GM21825 (cell line): ENCODE results near the gene SLC5A5.
"Not testable (repeated sequence)": the region's sequence is repeated elsewhere in the genome, so short reads cannot be mapped to it uniquely, and the experiment has no call there.

Source experiments
- ATAC-seq: cut with Tn5 transposase; IDR thresholded peaks from one replicate; pipeline ENCODE4 v1.9.1; 2021; ENCODE audit warnings: mild to moderate bottlenecking, moderate library complexity; ENCODE audit not compliant: unreplicated experiment

SLC5A5 gene

GRCh38 chr19:17915940-17916593, 44.3 kb downstream of the SLC5A5 start:
- ATAC-seq, result no peak

- not testable (repeated sequence) for ATAC-seq
Measured at GRCh38 chr19:17918151-17918550, 46.4 kb downstream of the SLC5A5 start.

- not testable (repeated sequence) for ATAC-seq
Measured at GRCh38 chr19:17919122-17919521, 47.4 kb downstream of the SLC5A5 start.

- ATAC-seq, result no peak
Measured at GRCh38 chr19:17920527-17920926, 48.8 kb downstream of the SLC5A5 start.

- ATAC-seq, result no peak
Measured at GRCh38 chr19:17922138-17922537, 50.4 kb downstream of the SLC5A5 start.

- ATAC-seq, result no peak
Measured at GRCh38 chr19:17926044-17926443, 54.3 kb downstream of the SLC5A5 start.

GRCh38 chr19:17929056-17929455, 57.3 kb downstream of the SLC5A5 start:
- no peak for ATAC-seq

GRCh38 chr19:17931532-17932191, 59.9 kb downstream of the SLC5A5 start:
- no peak for ATAC-seq

GRCh38 chr19:17932485-17933338, 61.0 kb downstream of the SLC5A5 start, which contains the start of gene CCDC124:
Gene CCDC124 (plus strand): TSS chr19:17933015. CDS start chr19:17936421, 3,406 bp downstream.
- peak; percentile 75 for ATAC-seq

GRCh38 chr19:17933414-17934129, 61.8 kb downstream of the SLC5A5 start:
- no peak for ATAC-seq

- ATAC-seq, result no peak
Measured at GRCh38 chr19:17936379-17936778, 64.6 kb downstream of the SLC5A5 start.

GRCh38 chr19:17937371-17937900, 65.7 kb downstream of the SLC5A5 start:
- no peak for ATAC-seq

- ATAC-seq, result peak; percentile 62
Measured at GRCh38 chr19:17938092-17938845, 66.5 kb downstream of the SLC5A5 start.

- ATAC-seq, result no peak
Measured at GRCh38 chr19:17942181-17942580, 70.4 kb downstream of the SLC5A5 start.

- ATAC-seq, result no peak
Measured at GRCh38 chr19:17942582-17943273, 71.0 kb downstream of the SLC5A5 start.

- ATAC-seq, result no peak
Measured at GRCh38 chr19:17943274-17944221, 71.8 kb downstream of the SLC5A5 start.

- no peak for ATAC-seq
Measured at GRCh38 chr19:17944301-17944700, 72.6 kb downstream of the SLC5A5 start.
